Measurements from ENCODE around the gene SERPINE1.

The SERPINE1 gene

DNA sequence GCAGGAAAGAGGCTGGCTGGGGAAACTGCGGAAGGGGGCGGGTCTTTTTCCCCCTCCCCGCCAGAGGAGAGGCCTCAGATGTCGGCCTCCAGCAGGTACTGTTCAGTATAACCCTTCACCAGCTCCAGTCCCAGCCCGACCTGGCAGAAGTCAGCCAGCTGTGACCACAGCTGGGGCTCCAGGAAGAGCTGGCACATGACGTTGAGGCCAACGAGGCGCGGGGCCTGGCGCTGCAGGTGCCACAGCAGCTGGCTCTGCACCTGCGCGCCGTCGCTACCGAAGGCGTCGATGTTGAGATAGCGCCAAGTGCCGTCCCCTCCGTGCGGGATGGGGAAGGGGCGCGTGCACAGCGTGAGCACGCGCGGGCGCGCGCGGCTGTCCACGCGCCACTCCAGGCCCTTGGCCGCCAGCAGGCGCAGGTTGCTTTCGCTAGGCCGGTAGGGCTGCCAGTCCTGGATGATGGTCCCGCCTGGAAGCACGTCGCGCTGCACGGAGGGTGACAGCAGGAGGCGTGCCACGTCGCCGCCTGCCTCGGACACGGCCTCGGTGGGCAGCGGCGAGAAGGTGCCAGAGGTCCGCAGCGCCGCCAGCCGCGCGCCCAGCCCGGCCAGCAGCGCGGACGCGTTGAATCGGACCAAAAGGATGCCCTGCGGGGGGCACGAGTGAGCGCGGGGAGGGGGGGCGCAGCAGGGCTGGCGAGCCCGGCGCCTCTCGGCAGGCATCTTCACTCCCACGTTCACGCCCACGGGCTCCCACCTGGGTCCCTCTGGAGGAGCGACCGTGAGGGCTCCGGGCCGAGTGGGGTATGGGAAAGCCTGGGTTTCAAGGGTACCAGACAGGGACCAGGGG, 45.3 kb downstream of the SERPINE1 start:
- DNase-seq = no peak

DNA sequence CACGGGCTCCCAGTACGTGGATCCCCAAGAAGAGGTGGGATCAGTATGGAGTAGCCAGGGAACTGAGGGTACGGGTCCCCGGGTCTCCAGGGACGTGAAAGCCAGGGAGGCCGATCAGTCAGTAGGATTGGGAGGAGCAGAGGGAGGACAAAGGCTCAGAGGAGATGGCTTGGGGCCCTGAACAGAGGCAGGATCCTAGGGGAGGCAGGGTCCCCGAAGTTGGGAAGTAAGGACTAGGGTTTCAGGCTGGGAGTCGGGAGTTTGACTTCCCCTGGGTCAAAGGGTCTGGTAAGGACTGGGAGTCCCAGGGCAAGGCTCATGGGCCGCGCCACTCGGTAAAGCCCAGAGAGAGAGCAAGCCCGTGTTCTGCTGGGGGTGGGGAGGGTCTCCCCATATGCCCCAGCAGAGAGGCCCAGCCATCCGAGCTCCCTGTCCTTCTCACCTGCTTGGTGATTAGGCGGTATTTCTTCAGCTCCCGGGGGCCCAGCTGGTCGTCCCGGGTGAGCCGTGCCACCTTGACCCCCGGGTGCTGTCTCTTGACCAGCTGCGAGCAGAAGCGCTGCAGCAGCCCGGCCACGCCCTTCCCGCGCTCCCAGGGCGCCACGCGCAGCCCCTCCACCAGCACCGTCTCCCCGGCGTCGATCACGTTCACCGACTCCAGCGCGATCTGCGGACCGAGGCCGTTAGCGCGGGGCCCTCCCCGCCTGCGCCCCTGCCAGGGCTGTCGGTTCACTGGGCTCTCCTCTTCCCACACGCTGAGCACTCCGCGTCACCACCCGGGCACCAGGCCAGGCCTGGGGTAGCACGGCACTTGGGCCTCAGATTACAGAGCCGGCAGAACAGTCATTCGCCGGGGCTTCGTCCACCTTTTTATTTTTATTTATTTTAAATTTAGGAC, 46.2 kb downstream of the SERPINE1 start:
- DNase-seq = no peak

DNA sequence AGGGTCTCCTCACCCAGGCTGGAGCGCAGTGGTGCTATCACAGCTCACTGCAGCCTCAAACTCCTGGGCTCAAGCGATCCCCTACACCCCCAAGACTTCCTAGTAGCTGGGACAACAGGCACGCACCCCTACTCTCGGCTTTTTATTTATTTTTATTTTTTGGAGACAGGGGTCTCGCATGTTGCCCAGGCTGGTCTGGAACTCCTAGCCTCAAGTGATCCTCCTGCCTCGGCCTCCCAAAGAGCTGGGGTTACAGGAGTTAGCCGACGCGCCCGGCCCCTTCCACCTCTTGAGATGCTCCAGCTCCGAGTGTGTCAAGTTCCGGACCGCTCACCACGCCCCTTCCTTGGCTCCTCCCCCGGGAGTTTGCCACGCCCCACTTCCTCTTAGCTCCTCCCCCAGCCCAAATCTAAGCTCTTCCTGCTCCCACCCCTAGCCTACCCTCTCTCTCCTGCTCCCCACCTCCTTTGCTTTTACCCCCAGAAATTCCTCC, 46.9 kb downstream of the SERPINE1 start:
- no peak for DNase-seq

DNA sequence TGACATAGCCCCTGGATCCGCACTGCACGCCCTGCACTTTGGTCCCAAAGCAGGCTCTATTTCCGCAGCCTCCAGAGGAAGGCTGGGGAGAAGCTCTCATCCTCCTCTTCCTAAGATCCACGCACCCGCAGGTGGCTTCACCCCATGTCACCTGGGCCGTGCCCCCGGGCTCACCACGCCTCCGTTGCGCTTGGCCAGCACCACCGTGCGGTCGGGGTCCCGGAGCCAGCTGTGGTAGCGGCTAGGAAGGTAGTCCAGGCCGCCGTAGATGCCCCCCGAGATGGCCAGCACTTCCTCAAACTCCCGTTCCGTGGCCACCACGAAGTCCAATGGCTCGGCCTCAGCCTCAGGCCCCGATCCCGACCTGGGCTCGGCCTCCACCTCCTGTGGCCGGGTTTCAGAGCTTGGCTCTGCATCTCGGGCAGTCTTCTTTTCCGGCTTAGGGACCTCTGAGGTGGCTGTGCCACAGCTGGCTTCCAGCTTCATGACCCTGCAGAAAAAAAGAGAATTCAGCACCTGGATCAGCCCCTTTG, 47.5 kb downstream of the SERPINE1 start:
- DNase-seq = no peak

DNA sequence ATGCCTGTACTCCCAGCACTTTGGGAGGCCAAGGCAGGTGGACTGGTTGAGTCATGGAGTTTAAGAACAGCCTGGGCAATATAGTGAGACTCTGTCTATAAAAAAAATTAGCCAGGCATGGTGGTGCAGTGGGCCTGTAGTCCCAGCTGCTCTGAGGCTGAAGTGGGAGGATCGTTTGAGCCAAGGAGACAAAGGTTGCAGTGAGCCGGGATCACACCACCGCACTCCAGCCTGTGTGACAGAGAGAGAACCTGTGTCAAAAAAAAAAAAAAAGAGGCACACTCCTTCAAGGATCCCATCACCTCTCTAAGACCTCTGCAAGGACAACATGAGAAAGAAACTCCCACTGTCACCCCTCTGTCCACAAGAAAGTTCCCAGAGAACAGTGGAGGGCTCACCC, 48.8 kb downstream of the SERPINE1 start:
- no peak for DNase-seq

DNA sequence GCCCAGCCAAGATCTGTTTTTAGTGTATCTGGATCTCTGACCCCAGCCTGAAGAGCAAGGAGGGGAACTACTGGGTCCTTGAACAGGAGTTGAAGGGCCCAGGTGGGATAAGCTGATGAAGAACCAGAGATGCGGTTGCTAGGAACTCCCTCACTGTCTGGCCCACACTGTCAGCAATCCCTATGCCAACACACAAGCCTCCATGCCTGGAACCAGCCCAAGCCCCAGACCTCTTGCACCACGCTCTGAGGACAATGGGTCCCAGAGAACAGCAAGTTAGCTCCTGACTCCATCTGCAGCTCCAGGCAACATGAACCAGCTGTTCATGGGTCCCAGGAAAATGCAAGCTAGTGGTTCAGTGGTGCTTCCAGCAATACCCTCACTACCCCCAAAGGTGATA, 50.7 kb downstream of the SERPINE1 start:
- no peak for DNase-seq

DNA sequence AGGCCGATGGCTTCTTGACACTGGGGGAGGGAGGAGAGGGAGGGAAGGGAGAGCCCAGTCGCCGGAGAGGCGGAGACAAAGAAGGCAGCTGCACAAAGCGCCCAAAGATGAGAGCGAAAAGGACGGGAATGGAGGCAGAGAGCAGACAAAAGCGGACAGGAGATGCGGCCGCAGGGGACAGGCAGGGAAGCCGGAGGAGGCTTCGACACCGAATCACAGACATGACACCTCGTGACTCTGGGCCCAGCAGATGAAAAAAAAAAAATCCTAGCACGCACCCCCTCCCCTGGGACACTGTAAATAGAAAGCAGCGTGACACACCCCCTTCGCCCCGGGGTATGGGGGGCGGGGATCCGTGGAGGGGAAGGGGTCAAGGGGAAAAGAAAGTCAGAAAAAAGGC, 52.2 kb downstream of the SERPINE1 start:
- no peak for DNase-seq

DNA sequence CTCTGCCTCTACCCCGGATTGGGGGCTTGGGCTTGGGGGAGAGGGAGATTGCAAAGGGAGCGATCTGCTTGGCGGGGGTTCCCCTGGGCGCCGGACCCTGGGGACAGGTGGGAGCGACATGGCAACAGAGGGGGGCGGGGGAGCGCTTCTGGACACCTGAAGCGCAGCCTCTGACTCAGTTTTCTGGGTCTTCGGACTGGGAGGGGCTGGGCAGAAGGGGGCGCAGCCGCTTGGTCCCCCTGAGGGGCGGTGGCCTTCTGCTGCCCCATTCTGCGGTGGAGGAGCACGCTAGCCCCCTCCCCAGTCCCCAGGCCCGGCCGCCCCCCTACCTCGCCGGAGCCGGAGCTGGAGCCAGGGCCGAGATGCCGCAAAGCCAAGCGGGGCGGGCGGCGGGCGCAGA, 52.8 kb downstream of the SERPINE1 start:
- no peak for DNase-seq

DNA sequence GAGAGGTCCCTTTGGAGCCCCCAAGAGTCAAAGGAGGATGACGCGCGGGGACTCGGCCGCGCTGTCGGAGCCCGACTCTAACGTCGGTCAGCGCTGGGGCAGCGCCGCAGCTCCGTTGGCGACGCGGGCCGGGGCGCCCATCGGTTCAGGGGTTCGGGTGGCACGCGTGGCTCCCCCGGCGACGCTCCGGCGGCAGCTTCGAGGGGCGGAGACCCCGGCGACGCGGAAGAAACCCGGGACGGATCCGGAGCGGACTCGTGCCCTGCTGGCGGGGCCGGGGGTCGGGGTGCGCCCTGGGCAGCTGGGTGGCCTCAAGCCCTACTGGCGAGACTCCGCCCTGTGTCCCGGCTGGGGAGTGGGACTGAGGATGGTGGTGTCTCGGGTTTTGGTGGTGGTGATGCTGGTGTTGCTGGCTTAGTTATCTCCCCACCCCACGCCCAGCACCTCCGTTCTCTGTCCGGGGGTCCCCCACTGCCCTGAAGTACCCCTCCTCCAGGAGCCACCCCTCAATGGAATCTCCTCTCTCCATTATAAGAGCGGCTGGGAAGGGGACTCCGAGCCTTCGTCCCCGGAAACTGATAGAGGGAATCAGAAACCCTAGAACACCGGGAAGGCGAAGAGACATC, 53.3 kb downstream of the SERPINE1 start, which contains the start of gene NAT16:
TSS of gene NAT16 (minus strand) at position 164 of the 626 bp plus-strand sequence. CDS start 5,486 bp downstream, outside the sequence.
- no peak for DNase-seq

DNA sequence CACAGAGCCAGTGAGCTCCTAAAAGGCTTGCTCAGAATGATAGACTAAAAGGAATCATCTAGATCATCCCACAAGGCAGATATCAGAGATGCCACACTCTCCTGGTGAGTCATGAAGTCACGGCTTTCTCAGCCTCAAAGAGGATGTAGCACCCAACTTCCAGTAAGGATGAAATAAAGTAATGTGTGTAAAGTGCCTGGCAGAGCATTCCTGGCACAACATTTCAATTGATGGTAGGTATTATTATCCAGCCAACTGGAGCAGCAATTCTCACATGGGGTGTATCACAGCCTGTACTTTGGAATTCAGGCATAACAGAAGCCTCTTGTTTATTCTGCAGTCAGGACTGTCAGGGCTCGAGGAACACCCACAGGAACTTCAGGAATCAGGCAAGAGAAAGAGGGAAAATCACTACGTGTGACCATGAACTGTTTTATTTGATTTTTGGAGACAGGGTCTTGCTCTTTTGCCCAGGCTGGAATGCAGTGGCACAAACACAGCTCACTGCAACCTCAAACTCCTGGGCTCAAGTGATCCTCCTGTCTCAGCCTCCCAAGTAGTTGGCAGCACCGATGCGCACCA, 58.4 kb downstream of the SERPINE1 start:
- no peak for DNase-seq

DNA sequence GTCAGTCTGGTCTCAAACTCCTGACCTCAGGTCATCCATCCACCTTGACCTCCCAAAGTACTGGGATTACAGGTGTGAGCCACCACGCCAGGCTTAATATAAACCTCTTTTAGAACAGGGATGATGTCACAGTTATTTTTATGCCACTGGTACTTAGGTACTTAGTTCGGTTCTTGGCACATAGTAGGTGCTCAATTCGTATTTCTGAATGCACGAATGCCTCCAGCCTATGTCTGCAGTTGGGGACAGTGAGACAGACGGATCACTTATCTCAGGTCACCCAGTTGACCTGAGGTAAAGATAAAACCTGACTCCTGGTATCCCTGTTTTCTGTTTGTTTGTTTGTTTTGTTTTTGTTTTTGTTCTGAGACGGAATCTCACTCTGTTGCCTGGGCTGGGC, 59.3 kb downstream of the SERPINE1 start:
- DNase-seq = no peak

DNA sequence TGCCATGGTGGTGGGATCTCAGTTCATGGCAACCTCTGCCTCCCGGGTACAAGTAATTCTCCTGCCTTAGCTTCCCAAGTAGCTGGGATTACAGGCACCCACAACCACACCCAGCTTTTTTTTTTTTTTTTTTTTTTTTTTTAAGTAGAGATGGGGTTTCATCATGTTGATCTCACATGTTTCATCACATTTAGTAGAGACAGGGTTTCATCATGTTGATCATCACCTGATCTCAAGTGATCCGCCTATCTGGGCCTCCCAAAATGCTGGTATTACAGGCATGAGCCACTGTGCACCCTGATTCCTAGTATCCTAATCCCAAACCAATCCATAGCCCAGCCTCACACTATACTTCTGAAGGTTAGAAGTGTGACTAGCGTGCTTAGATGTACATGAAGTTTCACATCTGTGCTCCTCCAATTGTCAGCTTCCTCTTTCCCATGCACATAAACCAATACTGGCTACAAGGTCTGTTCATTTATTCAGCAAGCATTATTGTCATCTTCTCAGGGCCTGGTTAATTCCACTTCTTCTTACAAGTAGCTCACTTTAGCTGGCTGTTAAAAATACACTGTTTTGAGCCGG, 60.0 kb downstream of the SERPINE1 start:
- DNase-seq = no peak

Measured in NK-92 treated with Interleukin-12 subunit alpha and Interleukin-12 subunit beta, amount 100 ng/mL, for 24 hours (cell line).